Motor neuron (in vitro differentiated cells): Measurements from ENCODE around the gene FRRS1. TPM values are rescaled to one million over a fixed set of nuclear protein-coding genes. Genes with fewer than 3 reads are reported as not detected.
A peak's percentile ranks its signal among the peaks of the same experiment; 100 is the strongest.
"Not testable (repeated sequence)": the region's sequence is repeated elsewhere in the genome, so short reads cannot be mapped to it uniquely, and the experiment has no call there.

Experiments
- ATAC-seq, 8 experiments: fragments of 200-7000 bp; cut with Tn5 transposase; replicated peaks in 6 of 8; 2 replicates each; pipeline ENCODE4 v1.8.0; 2021; ENCODE audit warnings: mild to moderate bottlenecking in 8 of 8, moderate library complexity in 8 of 8
- H3K27ac ChIP-seq, 2 donors: fragments of 250-450 bp; sonication (Bioruptor Pico); 2 replicates each; pipeline ENCODE4 v1.9.0; 2021; ENCODE audit warnings: antibody characterized with exemption in 2 of 2, mild to moderate bottlenecking in 2 of 2, moderate library complexity in 1 of 2
- H3K4me1 ChIP-seq, 2 donors: fragments of 250-450 bp; sonication (Bioruptor Pico); replicated peaks in 1 of 2; 2 replicates each; pipeline ENCODE4 v1.6.1; 2021; ENCODE audit warnings: antibody characterized with exemption in 2 of 2, mild to moderate bottlenecking in 2 of 2, moderate library complexity in 1 of 2
- H3K4me3 ChIP-seq, 5 donors: fragments of 250-450 bp; sonication (Bioruptor Pico); 2 replicates each; pipeline ENCODE4 v1.9.0; 2021; ENCODE audit warnings: antibody characterized with exemption in 5 of 5, mild to moderate bottlenecking in 5 of 5, moderate library complexity in 4 of 5
- WGBS, 10 experiments: fragments of 450-650 bp; shearing (Covaris generic); methylation state at CpG; one replicate each; pipeline ENCODE4 v1.0.0; 2022; 5-methylcytosine and 5-hydroxymethylcytosine counted together
- in situ Hi-C, 9 experiments: fragments of 400-800 bp; cut with MboI; loops; one replicate each; pipeline ENCODE4 v1.15.0; 2021; ENCODE audit warnings: low sequenced_read_pairs in 9 of 9, low pct_unique_long_range_greater_than_20kb in 2 of 9; ENCODE audit not compliant: unreplicated experiment in 9 of 9
- total RNA-seq, 8 experiments: library from RNA; unstranded; fragments of 300-600 nt; gene quantifications; 2 replicates each; pipeline versions ENCODE4 v1.2.3 to v1.2.4, GENCODE V29; 2022

Gene FRRS1, protein sequence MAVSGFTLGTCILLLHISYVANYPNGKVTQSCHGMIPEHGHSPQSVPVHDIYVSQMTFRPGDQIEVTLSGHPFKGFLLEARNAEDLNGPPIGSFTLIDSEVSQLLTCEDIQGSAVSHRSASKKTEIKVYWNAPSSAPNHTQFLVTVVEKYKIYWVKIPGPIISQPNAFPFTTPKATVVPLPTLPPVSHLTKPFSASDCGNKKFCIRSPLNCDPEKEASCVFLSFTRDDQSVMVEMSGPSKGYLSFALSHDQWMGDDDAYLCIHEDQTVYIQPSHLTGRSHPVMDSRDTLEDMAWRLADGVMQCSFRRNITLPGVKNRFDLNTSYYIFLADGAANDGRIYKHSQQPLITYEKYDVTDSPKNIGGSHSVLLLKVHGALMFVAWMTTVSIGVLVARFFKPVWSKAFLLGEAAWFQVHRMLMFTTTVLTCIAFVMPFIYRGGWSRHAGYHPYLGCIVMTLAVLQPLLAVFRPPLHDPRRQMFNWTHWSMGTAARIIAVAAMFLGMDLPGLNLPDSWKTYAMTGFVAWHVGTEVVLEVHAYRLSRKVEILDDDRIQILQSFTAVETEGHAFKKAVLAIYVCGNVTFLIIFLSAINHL
- total RNA-seq, result 10 to 100 TPM in 1 of 8 experiments, 1 to 10 TPM in 7; 2.8 to 36.7 (median 5.6) TPM

DNA sequence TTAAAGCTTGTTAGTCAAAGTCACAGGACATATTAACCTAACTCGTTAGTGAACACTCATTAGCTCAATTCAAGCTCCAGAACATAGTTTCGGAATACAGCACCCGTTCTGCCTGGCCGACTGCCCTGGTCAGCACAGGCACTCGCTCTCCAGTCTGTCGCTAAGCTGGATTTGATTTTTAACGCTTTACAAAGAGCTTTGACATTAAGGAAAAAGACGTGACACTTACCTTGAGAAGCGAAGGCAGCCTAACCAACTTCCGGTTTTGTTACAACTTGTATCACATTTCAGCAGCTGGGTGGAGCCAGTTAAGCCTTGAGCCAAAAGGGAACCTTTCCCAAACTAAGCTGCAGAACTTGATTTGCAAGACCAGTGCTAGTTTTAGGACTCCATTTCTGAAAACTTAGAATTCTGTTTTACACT lies at the start of gene FRRS1:
FRRS1 (minus strand) TSS at position 258 of the 423 bp plus-strand sequence. CDS start 17,867 bp downstream, outside the sequence.
- Histone ChIP-seq H3K4me1 (peaks cover 11 to 12% of the 10 kb centered on the region in 2 donors), H3K4me3 (peak within 1 kb of the TSS; percentile 25 to 38 (median 36)), H3K27ac (peak within 1 kb of the TSS in 1 of 2 donors; percentile 22)
- 0 to 12% (median 0%) methylated on average over 1 to 10 of the region's 10 CpGs; no CpG with 5 or more reads in 1 of the 10 experiments for WGBS, 10 experiments
- peak; percentile 60 to 89 (median 68) for ATAC-seq
- in situ Hi-C loops, result no loop called here

DNA sequence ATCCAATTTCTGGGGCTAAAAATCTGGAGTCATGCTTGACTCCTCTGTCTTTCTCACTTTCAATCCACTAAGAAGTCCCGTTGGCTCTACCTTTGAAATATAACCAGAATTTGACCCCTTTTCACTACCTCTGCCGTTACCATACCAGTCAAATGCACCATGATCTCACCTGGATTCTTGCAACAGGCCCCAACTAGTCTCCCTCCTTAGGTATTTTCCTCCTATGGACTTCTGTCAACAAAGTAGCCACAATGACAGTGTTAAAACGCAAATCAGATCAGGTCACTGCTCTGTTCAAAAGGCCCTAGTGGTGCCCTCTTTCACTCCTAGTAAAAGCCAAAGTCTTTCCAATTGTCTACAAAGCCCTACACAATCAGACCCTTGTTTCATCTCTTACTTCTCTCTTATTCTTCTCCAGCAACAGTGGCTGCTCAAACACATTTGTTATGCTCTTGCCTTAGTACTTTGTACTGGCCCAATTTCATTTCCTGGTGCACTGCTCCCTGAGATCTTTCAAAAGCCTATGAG lies 48.0 kb upstream of the FRRS1 start:
- ATAC-seq, result no peak
- in situ Hi-C loops, result loop anchor here in 8 of 9 experiments (25.0 kb wide), 4 partner anchors 223 to 1048 kb away; a partner anchor contains a TSS
- no peak overlapping the region for H3K27ac ChIP-seq
- no peaks in the 10 kb centered on the region for H3K4me1 ChIP-seq
- WGBS, 10 experiments, result 62 to 100% (median 81%) methylated on average over 1 to 3 of the region's 3 CpGs
- no peak overlapping the region for H3K4me3 ChIP-seq

DNA sequence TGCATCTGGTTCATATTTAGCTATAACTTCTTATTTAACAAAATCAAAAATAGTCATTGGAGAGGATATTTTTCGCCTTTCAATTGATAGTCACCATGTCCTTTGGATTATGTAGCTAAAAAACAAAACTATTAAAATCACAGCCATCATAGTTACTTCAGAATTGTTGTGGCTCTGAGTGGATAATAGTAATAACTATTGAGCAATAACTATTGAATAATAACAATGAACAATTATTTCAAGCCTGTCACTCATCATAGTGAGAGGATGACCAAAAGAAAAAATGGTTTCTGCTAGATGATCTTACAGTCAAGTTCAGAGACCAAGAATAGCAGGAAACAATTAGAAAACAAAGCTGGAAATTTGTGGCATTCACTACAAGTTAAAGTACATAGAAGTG lies 45.3 kb upstream of the FRRS1 start:
- H3K27ac ChIP-seq, result no peak overlapping the region
- ATAC-seq, result no peak
- in situ Hi-C loops, result loop anchor here in 8 of 9 experiments (25.0 kb wide), 4 partner anchors 226 to 1051 kb away; a partner anchor contains a TSS
- peaks cover 3 to 7% of the 10 kb centered on the region in 2 donors for H3K4me1 ChIP-seq
- WGBS, 10 experiments, result 50 to 100% (median 88%) methylated on average over 1 of the region's 1 CpG; no CpG with 5 or more reads in 3 of the 10 experiments
- H3K4me3 ChIP-seq, result no peak overlapping the region

DNA sequence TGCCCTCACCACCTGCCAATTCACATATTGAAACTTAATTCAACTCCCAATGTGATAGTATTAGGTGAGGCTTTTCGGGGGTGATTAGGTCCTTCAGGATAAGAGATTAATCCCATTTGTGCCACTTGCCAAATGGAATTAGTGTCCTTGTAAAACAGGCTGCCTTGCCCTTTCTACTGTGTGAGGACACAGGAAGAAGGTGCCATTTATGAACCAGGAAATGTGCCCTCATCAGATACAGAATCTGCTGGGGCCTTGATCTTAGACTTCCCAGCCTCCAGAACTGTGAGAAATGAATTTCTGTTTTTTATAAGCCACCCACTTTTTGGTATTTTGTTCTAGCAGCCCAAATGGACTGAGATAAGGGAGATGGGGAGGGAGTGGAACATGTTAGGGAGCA lies 44.6 kb upstream of the FRRS1 start:
- ATAC-seq, result no peak
- in situ Hi-C loops, result loop anchor here in 8 of 9 experiments (25.0 kb wide), 4 partner anchors 226 to 1051 kb away; a partner anchor contains a TSS
- no peak overlapping the region for H3K4me3 ChIP-seq
- no peak overlapping the region for H3K27ac ChIP-seq
- WGBS, 10 experiments, result 20 to 83% (median 82%) methylated on average over 1 of the region's 1 CpG; no CpG with 5 or more reads in 5 of the 10 experiments
- peaks cover 3 to 7% of the 10 kb centered on the region in 2 donors for H3K4me1 ChIP-seq

DNA sequence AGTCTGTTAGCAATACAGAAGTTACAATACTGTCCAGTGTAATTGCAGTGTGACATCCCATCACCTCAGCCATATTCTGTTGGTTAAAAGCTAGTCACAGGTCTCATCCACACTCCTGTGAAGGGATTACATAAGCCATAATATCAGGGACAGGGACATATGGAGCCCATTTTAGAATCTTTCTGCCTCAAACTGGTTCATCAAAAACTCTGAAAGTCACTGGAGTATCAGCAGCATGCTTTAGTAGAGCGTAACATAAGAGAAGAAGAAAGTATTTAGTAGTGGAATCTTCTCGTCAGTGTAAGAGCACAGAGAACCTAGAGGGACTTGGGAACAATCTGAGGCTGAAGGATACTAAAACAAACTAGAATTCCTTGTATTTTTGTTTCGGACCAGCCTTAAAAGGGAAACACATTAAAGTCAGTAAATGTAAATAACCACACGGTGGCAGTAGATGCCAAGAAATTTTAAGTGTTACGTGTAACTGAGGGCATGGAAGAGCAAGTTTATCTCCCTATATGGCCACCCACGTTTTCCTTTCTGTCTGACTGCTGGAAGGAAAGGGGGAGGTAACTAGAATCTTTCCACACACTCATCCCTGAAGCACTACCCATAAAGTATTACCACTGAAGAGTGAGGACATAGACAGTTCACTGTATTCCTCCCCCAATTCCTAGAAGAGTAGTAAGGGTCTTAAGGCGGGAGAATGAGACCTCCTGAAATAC lies 42.1 kb upstream of the FRRS1 start:
- Histone ChIP-seq H3K4me3 (no peak overlapping the region), H3K27ac (no peak overlapping the region), H3K4me1 (peaks cover 3 to 7% of the 10 kb centered on the region in 2 donors)
- WGBS, 10 experiments, result 5 to 36% (median 14%) methylated on average over 1 to 7 of the region's 7 CpGs; no CpG with 5 or more reads in 1 of the 10 experiments
- in situ Hi-C loops, result loop anchor here in 8 of 9 experiments (10.0 to 25.0 kb wide), 5 partner anchors 229 to 1056 kb away; a partner anchor contains a TSS
- ATAC-seq, result peak; percentile 89 to 98 (median 96)

DNA sequence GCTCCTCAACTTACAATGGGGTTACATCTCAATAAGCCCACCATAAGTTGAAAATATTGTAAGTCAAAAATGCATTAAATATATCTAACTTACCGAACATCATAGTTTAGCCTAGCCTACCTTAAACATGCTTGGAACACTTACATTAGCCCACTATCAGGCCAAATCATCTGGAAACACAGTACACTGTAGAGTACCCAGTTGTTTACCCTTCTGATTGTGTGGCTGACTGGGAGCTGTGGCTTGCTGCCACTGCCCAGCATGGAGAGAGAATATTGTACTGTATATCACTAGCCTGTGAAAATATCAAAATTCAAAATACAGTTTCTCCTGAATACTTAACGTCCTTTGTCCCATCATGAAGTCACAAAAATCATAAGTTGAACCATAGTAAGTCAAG lies 40.4 kb upstream of the FRRS1 start:
- Histone ChIP-seq H3K27ac (no peak overlapping the region), H3K4me1 (peaks cover 3 to 7% of the 10 kb centered on the region in 2 donors), H3K4me3 (no peak overlapping the region)
- ATAC-seq, result no peak
- 40 to 94% (median 71%) methylated on average over 1 to 2 of the region's 2 CpGs; no CpG with 5 or more reads in 1 of the 10 experiments for WGBS, 10 experiments
- in situ Hi-C loops, result loop anchor here in 8 of 9 experiments (10.0 to 25.0 kb wide), 5 partner anchors 230 to 1058 kb away; a partner anchor contains a TSS

DNA sequence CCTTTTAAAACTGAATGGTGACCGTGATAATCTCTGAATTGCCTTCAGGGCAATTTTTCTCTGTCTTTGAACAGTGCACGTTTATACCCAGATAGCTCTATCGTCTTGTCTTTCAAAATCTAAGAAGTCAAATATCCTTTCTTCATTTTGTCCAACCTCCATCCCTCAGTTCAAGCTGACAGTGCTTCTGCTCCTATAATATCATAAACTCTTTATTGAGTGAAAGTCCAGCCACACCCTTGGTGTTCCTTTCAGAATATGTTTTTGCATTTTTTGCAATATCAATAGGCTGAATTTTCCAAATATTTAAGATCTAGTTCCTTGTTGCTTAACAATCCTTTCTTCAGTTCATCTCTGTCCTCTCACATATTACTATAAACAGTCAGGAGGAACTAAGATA lies 35.1 kb upstream of the FRRS1 start:
- no peak for ATAC-seq
- Histone ChIP-seq H3K4me1 (peaks cover 0 to 3% of the 10 kb centered on the region in 2 donors), H3K4me3 (no peak overlapping the region), H3K27ac (no peak overlapping the region)
- in situ Hi-C loops, result loop anchor here in 8 of 9 experiments (10.0 to 25.0 kb wide), 5 partner anchors 236 to 1063 kb away; a partner anchor contains a TSS
- 31 to 100% (median 73%) methylated on average over 1 to 3 of the region's 3 CpGs; no CpG with 5 or more reads in 2 of the 10 experiments for WGBS, 10 experiments

DNA sequence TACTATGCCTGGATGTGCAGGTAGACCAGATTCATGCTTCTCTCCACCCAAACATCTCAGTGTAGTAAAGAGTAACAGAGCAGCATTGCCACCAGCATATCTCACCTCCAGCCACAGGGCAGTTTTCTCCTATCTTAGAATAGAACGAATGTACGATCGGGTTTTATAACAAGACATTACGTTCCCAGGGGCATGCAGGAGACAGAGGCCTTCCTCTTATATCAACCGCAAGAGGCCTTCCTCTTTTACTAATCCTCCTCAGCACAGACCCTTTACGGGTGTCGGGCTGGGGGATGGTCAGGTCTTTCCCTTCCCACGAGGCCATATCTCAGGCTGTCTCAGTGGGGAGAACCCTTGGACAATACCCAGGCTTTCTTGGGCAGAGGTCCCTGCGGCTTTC lies 27.4 kb upstream of the FRRS1 start:
- in situ Hi-C loops, ATAC-seq, H3K4me3 ChIP-seq, H3K27ac ChIP-seq, H3K4me1 ChIP-seq: not testable (repeated sequence)
- WGBS, 10 experiments, result 0 to 100% (median 82%) methylated on average over 1 to 8 of the region's 9 CpGs; no CpG with 5 or more reads in 3 of the 10 experiments

DNA sequence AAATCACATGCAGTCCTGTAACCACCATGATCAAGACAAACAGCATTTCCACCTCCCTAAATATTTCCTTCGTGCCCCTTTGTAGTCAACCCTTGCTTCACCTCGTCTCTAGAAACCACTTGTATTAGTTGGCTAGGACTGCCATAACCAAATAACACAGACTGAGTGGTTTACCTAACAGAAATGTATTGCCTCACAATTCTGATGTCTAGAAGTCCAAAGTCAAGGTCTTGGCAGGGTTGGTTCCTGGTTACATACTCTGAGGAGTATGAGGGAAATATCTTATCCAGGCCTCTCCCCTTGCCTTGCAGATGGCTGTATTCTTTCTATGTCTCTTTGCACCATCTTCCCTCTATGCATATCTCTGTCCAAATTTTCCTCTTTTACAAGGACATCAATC lies 23.3 kb upstream of the FRRS1 start:
- H3K27ac ChIP-seq, result no peak overlapping the region
- no peak for ATAC-seq
- in situ Hi-C loops, result no loop called here
- H3K4me1 ChIP-seq, result no peaks in the 10 kb centered on the region
- 19 to 94% (median 68%) methylated on average over 1 to 2 of the region's 2 CpGs; no CpG with 5 or more reads in 3 of the 10 experiments for WGBS, 10 experiments
- no peak overlapping the region for H3K4me3 ChIP-seq

DNA sequence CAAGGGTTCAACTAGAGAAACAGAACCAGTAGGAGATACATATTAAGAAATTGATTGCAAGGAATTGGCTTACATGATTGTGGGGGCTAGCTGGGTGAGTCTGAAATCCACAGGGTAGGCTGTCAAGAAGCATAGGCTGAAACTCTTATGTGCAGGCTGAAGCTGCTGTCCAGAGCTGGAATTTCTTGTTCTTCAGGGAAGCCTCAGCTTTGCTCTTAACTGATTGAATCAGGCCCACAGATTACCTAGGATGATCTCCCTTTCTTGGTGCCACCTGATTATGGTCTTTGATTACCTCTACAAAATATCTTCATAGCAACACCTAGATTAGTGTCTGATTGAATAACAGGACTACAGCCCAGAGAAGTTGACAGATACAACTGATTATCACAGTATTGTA lies 22.5 kb upstream of the FRRS1 start:
- ATAC-seq, result no peak
- in situ Hi-C loops, result no loop called here
- Histone ChIP-seq H3K4me3 (no peak overlapping the region), H3K4me1 (no peaks in the 10 kb centered on the region), H3K27ac (no peak overlapping the region)

DNA sequence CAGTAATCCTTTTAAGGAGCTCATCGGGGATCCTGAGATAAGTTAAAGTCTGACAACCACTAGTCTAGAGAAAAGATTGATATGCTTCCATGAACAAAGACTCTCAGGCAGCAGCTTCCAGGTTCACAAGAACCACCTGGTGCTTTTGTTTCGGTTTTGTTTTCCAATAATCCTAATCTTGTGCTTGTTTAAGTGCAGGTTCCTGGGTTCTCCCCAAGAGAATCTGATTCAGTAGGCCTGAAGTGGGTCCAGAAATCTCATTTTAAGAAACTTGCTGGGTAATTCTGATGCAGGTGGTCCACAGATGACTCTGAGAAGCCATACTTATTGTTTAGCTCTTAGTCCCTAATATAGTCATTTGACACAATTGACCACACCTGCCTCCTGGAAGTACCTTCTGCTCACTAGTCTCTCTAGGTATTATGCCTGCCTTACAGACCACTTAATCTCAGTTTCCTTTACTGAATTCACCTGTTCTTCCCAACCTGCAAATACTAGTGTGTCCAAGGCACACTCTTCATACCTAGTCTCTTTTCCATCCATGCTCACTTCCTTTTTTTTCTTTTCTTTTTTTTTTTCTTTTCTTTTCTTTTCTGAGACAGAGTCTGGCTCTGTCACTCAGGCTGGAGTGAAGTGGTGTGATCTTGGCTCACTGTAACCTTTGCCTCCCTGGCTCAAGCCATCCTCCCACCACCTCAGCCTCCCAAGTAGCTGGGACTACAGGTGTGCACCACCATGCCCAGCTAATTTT lies 20.5 kb upstream of the FRRS1 start:
- H3K4me3 ChIP-seq, result no peak overlapping the region
- H3K27ac ChIP-seq, result no peak overlapping the region
- no peaks in the 10 kb centered on the region for H3K4me1 ChIP-seq
- no peak for ATAC-seq
- in situ Hi-C loops, result no loop called here
- 57 to 100% (median 89%) methylated on average over 1 to 2 of the region's 2 CpGs; no CpG with 5 or more reads in 3 of the 10 experiments for WGBS, 10 experiments

DNA sequence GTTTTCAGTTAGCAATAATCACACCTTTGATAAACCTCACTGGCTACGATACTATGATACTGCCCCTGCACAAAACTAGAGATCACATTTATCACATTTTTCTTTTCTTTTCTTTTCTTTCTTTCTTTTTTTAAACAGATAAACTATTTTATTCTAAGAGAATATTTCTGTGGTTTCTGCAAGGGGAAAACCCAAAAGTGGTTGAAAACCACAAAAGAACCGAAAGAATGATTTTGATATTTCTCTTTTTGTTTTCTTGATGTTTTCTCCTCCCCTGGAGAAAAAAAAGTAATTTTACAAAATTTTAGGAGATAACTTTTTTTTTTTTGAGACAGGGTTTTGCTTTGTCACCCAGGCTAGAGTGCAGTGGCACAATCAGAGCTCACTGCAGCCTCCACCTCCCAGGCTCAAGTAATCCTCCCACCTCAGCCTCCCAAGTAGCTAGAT lies 18.4 kb upstream of the FRRS1 start:
- no peak for ATAC-seq
- H3K4me3 ChIP-seq, result no peak overlapping the region
- in situ Hi-C loops, result no loop called here
- 64 to 100% (median 95%) methylated on average over 1 to 2 of the region's 2 CpGs for WGBS, 10 experiments
- no peaks in the 10 kb centered on the region for H3K4me1 ChIP-seq
- no peak overlapping the region for H3K27ac ChIP-seq
